ENCODE measurements around the gene C1orf141.

- TF ChIP-seq, protein P1, sequence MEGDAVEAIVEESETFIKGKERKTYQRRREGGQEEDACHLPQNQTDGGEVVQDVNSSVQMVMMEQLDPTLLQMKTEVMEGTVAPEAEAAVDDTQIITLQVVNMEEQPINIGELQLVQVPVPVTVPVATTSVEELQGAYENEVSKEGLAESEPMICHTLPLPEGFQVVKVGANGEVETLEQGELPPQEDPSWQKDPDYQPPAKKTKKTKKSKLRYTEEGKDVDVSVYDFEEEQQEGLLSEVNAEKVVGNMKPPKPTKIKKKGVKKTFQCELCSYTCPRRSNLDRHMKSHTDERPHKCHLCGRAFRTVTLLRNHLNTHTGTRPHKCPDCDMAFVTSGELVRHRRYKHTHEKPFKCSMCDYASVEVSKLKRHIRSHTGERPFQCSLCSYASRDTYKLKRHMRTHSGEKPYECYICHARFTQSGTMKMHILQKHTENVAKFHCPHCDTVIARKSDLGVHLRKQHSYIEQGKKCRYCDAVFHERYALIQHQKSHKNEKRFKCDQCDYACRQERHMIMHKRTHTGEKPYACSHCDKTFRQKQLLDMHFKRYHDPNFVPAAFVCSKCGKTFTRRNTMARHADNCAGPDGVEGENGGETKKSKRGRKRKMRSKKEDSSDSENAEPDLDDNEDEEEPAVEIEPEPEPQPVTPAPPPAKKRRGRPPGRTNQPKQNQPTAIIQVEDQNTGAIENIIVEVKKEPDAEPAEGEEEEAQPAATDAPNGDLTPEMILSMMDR (conservative IDR thresholded peaks at IDR 0.05): no peak
- TF ChIP-seq ZFX (IDR thresholded peaks at IDR 0.05): no peak
Measured at GRCh38 chr1:67166196-67166595, 31.4 kb upstream of the C1orf141 start, which contains the start of gene IL23R.

Data from C4-2B (cell line).